Heart right ventricle (tissue), 16 donors: ENCODE measurements around the gene TAF1A. TPM values are rescaled to one million over a fixed set of nuclear protein-coding genes. Genes with fewer than 3 reads are reported as not detected.

ENCODE experiments used
- ATAC-seq, 8 donors: fragments of 200-7000 bp; cut with Tn5 transposase; one replicate each; pipeline ENCODE4 v1.9.1; 2020; ENCODE audit warnings: mild to moderate bottlenecking in 8 of 8, moderate library complexity in 8 of 8, moderate number of reproducible peaks in 1 of 8
- DNase-seq, 2 donors: peaks; one replicate each; pipeline ENCODE4 v3.0.0-alpha.2; 2020
- H3K27ac ChIP-seq, 10 donors: fragments of 200-600 bp; sonication (generic) in 2 of 10; one replicate each; pipeline versions ENCODE4 v1.5.0 to v1.8.0; 2020 to 2022; ENCODE audit warnings: mild to moderate bottlenecking in 3 of 10
- H3K27me3 ChIP-seq, 7 donors: fragments of 200-600 bp; one replicate each; pipeline ENCODE4 v1.8.0; 2021 to 2022; ENCODE audit warnings: mild to moderate bottlenecking in 2 of 7
- H3K36me3 ChIP-seq, 9 donors: fragments of 200-600 bp; sonication (generic) in 1 of 9; one replicate each; pipeline versions ENCODE4 v1.5.0 to v1.8.0; 2020 to 2022; ENCODE audit warnings: mild to moderate bottlenecking in 2 of 9
- H3K4me1 ChIP-seq, 9 donors: fragments of 200-600 bp; sonication (generic) in 1 of 9; one replicate each; pipeline versions ENCODE4 v1.5.0 to v1.8.0; 2020 to 2022; ENCODE audit warnings: mild to moderate bottlenecking in 4 of 9
- H3K4me3 ChIP-seq, 10 donors: fragments of 200-600 bp; sonication (generic) in 2 of 10; one replicate each; pipeline versions ENCODE4 v1.5.0 to v1.8.0; 2020 to 2022; ENCODE audit warnings: mild to moderate bottlenecking in 7 of 10, moderate library complexity in 2 of 10
- H3K9me3 ChIP-seq, 11 donors: fragments of 200-600 bp in 10 of 11; sonication (generic) in 2 of 11; one replicate each; pipeline versions ENCODE4 v1.5.0 to v1.8.0; 2013 to 2022; ENCODE audit warnings: mild to moderate bottlenecking in 2 of 11, control low read depth in 1 of 11, moderate library complexity in 1 of 11
- WGBS, 2 donors: extraction: QIAGEN DNeasy Blood & Tissue Kit; methylation state at CpG; one replicate each; pipeline ENCODE4 v1.1.7; 2013; ENCODE audit warnings: inconsistent platforms in 1 of 2; 5-methylcytosine and 5-hydroxymethylcytosine counted together
- intact Hi-C, 10 donors: fragments of 100-400 bp; cut with DNase I; formaldehyde crosslinking; loops; one replicate each; pipeline versions ENCODE4 v1.11.1 to v1.14.2; 2022
- polyA plus RNA-seq, 2 donors: library from polyadenylated mRNA; stranded (reverse); fragments of 200-250 nt; gene quantifications; one replicate each; pipeline ENCODE4 v1.2.3, GENCODE V29; 2013
- total RNA-seq, 10 donors: library from RNA; stranded (reverse); fragmentation: NEBNext Ultra II Directional in 3 of 10; extraction: Animal tissue kit (Norgen Biotek cat#: 25700) in 3 of 10; gene quantifications; one replicate each; pipeline versions ENCODE4 v1.2.1 to v1.2.4, GENCODE V29; 2021 to 2023
- TF ChIP-seq, protein P1 (sequence below), 9 donors: fragments of 200-600 bp; sonication (generic) in 2 of 9; IDR thresholded peaks; one replicate each; pipeline versions ENCODE4 v1.5.0 to v1.8.0; 2021 to 2022; ENCODE audit warnings: antibody characterized with exemption in 9 of 9, mild to moderate bottlenecking in 5 of 9, moderate library complexity in 1 of 9
- donor health status: Arrhythmogenic right ventricular cardiomyopathy.
- donor health status: ischemic (EF 13 %, LVEDD 7.1; RV severe dilation, severe dysfunction).
- donor health status: healthy with polysubstance abuse.
- donor health status: DM: no; HTN: yes; CAD: no.
- donor health status: DM: no; HTN: no; CAD: no.
- donor health status: ischemic (EF 25% LVEDD 6.9; RV normal size, moderate dysfunction).
- donor health status: ischemic (EF 25% LVEDD 5.7; RV mildly dilated, moderate dysfunction).
- donor health status: healthy.
- donor health status: DM: yes; HTN: yes; CAD: no.
- donor health status: Ischemic cardiomyopathy.
- donor health status: ischemic (EF 35%, LVEDD 5.7; RV mildly dilated, moderate dysfunction).
- donor health status: nonischemic (EF 11% LVEDD 7.7; RV severe dilation, severe dysfunction).
- donor health status: DM: yes; HTN: yes; CAD: no.
- donor health status: PGD.
- donor health status: ischemic (EF 29% LVEDD 5.4; RV normal size, mild dysfunction).
- donor health status: nonischemic (EF 23%, LVEDD 6.1; RV moderate dilation, normal function).

TAF1A gene
- total and polyA plus RNA-seq, 12 donors = 1.1 to 3.3 (median 1.7) TPM

DNA sequence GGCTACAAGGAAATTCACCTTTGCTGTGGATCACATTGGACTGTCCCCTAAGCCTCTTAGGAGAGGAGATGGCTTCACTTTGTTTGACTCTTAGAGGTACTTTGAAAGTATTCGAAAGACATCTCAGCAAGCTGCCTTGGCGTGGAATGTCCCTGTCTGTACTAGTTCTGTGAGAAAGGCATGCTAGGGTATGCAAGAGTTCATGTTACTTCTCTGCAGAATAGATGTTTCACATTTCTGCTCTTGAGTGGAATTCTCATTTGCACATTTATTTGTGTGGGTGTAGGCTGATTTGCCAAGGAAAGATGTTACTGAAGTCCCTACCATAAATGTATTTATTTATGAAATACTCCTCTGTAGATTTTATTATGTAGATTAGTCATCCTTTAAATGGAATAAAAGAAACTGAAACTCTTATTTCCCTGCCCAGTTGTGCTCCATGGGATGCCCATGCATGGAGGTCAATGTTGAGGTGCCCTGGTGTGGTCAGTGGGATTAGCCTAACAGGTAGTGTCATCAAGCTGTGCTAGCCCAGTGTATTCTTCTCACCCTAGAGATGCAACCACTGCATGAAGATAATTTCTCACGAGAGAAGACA lies 42.0 kb upstream of the TAF1A start:
- H3K27me3 ChIP-seq = no peaks in the 10 kb centered on the region
- H3K27ac ChIP-seq = no peak overlapping the region
- H3K4me1 ChIP-seq = no peaks in the 10 kb centered on the region
- H3K9me3 ChIP-seq = no peaks in the 10 kb centered on the region
- DNase-seq (no peak), ATAC-seq (no peak)
- TF ChIP-seq, protein P1, sequence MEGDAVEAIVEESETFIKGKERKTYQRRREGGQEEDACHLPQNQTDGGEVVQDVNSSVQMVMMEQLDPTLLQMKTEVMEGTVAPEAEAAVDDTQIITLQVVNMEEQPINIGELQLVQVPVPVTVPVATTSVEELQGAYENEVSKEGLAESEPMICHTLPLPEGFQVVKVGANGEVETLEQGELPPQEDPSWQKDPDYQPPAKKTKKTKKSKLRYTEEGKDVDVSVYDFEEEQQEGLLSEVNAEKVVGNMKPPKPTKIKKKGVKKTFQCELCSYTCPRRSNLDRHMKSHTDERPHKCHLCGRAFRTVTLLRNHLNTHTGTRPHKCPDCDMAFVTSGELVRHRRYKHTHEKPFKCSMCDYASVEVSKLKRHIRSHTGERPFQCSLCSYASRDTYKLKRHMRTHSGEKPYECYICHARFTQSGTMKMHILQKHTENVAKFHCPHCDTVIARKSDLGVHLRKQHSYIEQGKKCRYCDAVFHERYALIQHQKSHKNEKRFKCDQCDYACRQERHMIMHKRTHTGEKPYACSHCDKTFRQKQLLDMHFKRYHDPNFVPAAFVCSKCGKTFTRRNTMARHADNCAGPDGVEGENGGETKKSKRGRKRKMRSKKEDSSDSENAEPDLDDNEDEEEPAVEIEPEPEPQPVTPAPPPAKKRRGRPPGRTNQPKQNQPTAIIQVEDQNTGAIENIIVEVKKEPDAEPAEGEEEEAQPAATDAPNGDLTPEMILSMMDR (IDR thresholded peaks at IDR 0.05) = no peak
- no peak overlapping the region for H3K4me3 ChIP-seq
- intact Hi-C loops = loop anchor here in 2 of 10 donors (5.0 kb wide), 2 partner anchors 44 to 169 kb away; partner anchors contain the start of gene TAF1A (in 1 of the 2)
- WGBS, 2 donors = 90 to 96% methylated on average over 3 of the region's 3 CpGs
- H3K36me3 ChIP-seq = peaks cover 0 to 94% (median 30%) of the 10 kb centered on the region in 9 donors

GRCh38 chr1:222629921-222630535 lies 40.3 kb upstream of the TAF1A start:
- H3K4me1 ChIP-seq = no peaks in the 10 kb centered on the region
- H3K4me3 ChIP-seq = no peak overlapping the region
- intact Hi-C loops = loop anchor here in 3 of 10 donors (5.0 kb wide), 3 partner anchors 43 to 168 kb away; partner anchors contain the start of gene TAF1A (in 1 of the 3)
- 89 to 91% methylated on average over 7 of the region's 7 CpGs for WGBS, 2 donors
- peaks cover 0 to 96% (median 34%) of the 10 kb centered on the region in 9 donors for H3K36me3 ChIP-seq
- ATAC-seq = no peak
- DNase-seq = no peak
- no peaks in the 10 kb centered on the region for H3K9me3 ChIP-seq
- no peak overlapping the region for H3K27ac ChIP-seq
- TF ChIP-seq, protein P1 (IDR thresholded peaks at IDR 0.05) = no peak
- no peaks in the 10 kb centered on the region for H3K27me3 ChIP-seq

GRCh38 chr1:222627232-222627631 lies 37.5 kb upstream of the TAF1A start:
- peaks cover 0 to 7% (median 0%) of the 10 kb centered on the region in 9 donors for H3K4me1 ChIP-seq
- 57 to 69% methylated on average over 6 of the region's 6 CpGs for WGBS, 2 donors
- intact Hi-C loops = loop anchor here in 1 of 10 donors (5.0 kb wide), 1 partner anchor 160 kb away; no protein-coding TSS in a partner anchor
- H3K9me3 ChIP-seq = no peaks in the 10 kb centered on the region
- no peak overlapping the region for H3K27ac ChIP-seq
- H3K4me3 ChIP-seq = no peak overlapping the region
- H3K27me3 ChIP-seq = no peaks in the 10 kb centered on the region
- TF ChIP-seq, protein P1 (IDR thresholded peaks at IDR 0.05) = no peak
- DNase-seq (peak in 1 of 2 donors; percentile 7), ATAC-seq (peak in 5 of 8 donors; percentile 35 to 92 (median 47))
- peaks cover 0 to 100% (median 40%) of the 10 kb centered on the region in 9 donors for H3K36me3 ChIP-seq

DNA sequence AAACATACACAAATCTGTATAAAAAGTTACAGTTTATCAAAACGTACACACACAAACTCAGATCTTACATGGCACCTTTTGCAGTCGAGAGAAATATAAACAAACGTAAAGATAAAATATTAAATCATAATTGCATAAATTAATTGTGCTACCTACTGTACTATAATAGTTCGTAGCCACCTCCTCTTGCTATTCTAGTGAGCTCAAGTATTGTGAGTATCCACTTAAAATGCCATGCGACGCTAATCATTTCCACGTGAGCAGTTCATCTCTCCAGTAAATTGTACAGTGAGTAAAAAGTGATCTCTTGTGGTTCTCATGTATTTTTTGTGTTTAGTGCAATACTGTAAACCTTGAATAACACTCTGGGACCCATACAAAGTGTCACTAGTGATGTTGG lies 34.5 kb upstream of the TAF1A start:
- intact Hi-C loops = no loop called here
- Histone ChIP-seq H3K27me3 (no peaks in the 10 kb centered on the region), H3K36me3 (peaks cover 0 to 82% (median 40%) of the 10 kb centered on the region in 9 donors), H3K9me3 (no peaks in the 10 kb centered on the region), H3K27ac (no peak overlapping the region), H3K4me1 (peaks cover 0 to 12% (median 8%) of the 10 kb centered on the region in 9 donors), H3K4me3 (no peak overlapping the region)
- 66 to 80% methylated on average over 7 of the region's 7 CpGs for WGBS, 2 donors
- DNase-seq = no peak
- TF ChIP-seq, protein P1 (IDR thresholded peaks at IDR 0.05) = no peak
- no peak for ATAC-seq
